Esophagus muscularis mucosa (tissue), 4 donors: ENCODE results near the gene UBL4B. TPM values are rescaled to one million over a fixed set of nuclear protein-coding genes. Genes with fewer than 3 reads are reported as not detected.

ENCODE experiments used
- DNase-seq: peaks from one replicate; pipeline ENCODE4 v3.0.0-alpha.2; 2017; ENCODE audit errors: extremely low spot score
- H3K27ac ChIP-seq, 4 donors: fragments of 200-600 bp; sonication (generic); replicated peaks in 1 of 4; 1 replicate in 3 of 4; 2 replicates in 1 of 4; pipeline ENCODE4 v1.5.1; 2016 to 2019; ENCODE audit warnings: mild to moderate bottlenecking in 1 of 4
- H3K27me3 ChIP-seq, 4 donors: fragments of 200-600 bp; sonication (generic); one replicate each; pipeline versions ENCODE4 v1.5.1 to v1.6.0; 2016 to 2019
- H3K36me3 ChIP-seq, 4 donors: fragments of 200-600 bp; sonication (generic); one replicate each; pipeline ENCODE4 v1.5.1; 2016 to 2019
- H3K4me1 ChIP-seq, 4 donors: fragments of 200-600 bp; sonication (generic); one replicate each; pipeline ENCODE4 v1.5.1; 2016 to 2019
- H3K4me3 ChIP-seq, 4 donors: fragments of 200-600 bp; sonication (generic); 1 replicate in 2 of 4; 2 replicates in 2 of 4; pipeline ENCODE4 v1.5.1; 2016 to 2019; ENCODE audit warnings: mild to moderate bottlenecking in 4 of 4, moderate library complexity in 1 of 4
- H3K9me3 ChIP-seq, 4 donors: fragments of 200-600 bp; sonication (generic); 1 replicate in 3 of 4; 2 replicates in 1 of 4; pipeline ENCODE4 v1.5.1; 2016 to 2019
- EP300 ChIP-seq: sonication (generic); formaldehyde crosslinking; IDR thresholded peaks from one replicate; pipeline ENCODE4 v1.6.1; 2017; ENCODE audit warnings: antibody characterized with exemption
- POLR2A ChIP-seq: fragments of 450-650 bp; IDR thresholded peaks from one replicate; pipeline ENCODE4 v1.6.1; 2017; ENCODE audit warnings: antibody characterized with exemption, moderate library complexity, mild to moderate bottlenecking, low read depth
- POLR2AphosphoS5 ChIP-seq, 2 donors: sonication (generic); formaldehyde crosslinking; IDR thresholded peaks; one replicate each; pipeline ENCODE4 v1.6.1; 2017; ENCODE audit warnings: antibody characterized with exemption in 2 of 2
- WGBS: methylation state at CpG from one replicate; pipeline ENCODE4 v1.1.5; 2018; 5-methylcytosine and 5-hydroxymethylcytosine counted together
- intact Hi-C: fragments of 100-400 bp; cut with DNase I; formaldehyde crosslinking; loops from one replicate; pipeline ENCODE4 v1.15.1; 2023
- total RNA-seq, 4 donors: library from RNA; depleted of rRNA; stranded (reverse); fragments of >200 nt; gene quantifications; one replicate each; pipeline versions ENCODE4 v1.1.0 to v1.2.1, GENCODE V29; 2016
- TF ChIP-seq, protein P1 (sequence below), 3 experiments: fragments of 200-600 bp in 2 of 3; fragments of 450-650 bp in 1 of 3; sonication (generic) in 2 of 3; IDR thresholded peaks; one replicate each; pipeline ENCODE4 v1.5.1; 2017 to 2019; ENCODE audit warnings: antibody characterized with exemption in 3 of 3, mild to moderate bottlenecking in 2 of 3, moderate library complexity in 1 of 3

UBL4B gene
- total RNA-seq, 4 donors from 2014 or later: not detected

DNA sequence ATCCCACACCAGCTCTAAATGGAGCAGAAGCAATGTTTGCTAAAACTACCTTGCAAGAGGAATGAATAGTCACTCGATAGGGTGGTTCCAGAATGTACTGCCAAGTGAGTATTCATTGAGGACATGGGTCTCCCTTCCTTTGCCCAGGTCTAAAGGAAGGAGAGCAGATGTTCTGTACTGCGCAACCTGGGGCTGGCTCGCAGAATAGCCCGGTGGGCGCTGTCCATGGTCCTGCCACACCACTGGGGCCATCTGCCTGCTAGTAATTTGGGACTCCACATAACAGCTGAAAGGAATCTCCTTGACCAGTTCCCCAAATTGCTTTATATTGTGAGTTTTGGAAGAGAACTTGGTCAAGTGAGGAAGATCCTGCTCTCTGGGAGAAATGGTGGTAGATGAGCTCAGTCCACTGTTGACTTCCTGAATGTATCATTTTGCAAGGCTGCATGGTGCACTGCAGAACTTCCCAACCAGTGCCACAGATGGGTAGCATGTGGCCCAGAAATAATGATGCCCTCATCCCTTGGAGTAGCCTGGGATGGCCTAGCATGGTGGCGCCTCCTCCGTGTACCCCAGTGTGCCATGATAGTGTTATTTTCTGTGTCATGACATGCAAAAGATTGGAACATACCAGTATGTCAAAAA lies 43.8 kb downstream of the UBL4B start:
- no peak overlapping the region for H3K27ac ChIP-seq
- H3K4me1 ChIP-seq: peaks cover 4 to 7% (median 5%) of the 10 kb centered on the region in 4 donors
- 29% methylated on average over 4 of the region's 7 CpGs for WGBS
- TF ChIP-seq, protein P1, sequence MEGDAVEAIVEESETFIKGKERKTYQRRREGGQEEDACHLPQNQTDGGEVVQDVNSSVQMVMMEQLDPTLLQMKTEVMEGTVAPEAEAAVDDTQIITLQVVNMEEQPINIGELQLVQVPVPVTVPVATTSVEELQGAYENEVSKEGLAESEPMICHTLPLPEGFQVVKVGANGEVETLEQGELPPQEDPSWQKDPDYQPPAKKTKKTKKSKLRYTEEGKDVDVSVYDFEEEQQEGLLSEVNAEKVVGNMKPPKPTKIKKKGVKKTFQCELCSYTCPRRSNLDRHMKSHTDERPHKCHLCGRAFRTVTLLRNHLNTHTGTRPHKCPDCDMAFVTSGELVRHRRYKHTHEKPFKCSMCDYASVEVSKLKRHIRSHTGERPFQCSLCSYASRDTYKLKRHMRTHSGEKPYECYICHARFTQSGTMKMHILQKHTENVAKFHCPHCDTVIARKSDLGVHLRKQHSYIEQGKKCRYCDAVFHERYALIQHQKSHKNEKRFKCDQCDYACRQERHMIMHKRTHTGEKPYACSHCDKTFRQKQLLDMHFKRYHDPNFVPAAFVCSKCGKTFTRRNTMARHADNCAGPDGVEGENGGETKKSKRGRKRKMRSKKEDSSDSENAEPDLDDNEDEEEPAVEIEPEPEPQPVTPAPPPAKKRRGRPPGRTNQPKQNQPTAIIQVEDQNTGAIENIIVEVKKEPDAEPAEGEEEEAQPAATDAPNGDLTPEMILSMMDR (IDR thresholded peaks at IDR 0.05): no peak
- TF ChIP-seq EP300: no peak
- TF ChIP-seq POLR2A: no peak
- no peak for TF ChIP-seq POLR2AphosphoS5 (IDR thresholded peaks at IDR 0.05)
- intact Hi-C loops: no loop called here
- DNase-seq: no peak
- H3K9me3 ChIP-seq: no peaks in the 10 kb centered on the region
- H3K36me3 ChIP-seq: no peaks in the 10 kb centered on the region
- H3K4me3 ChIP-seq: no peak overlapping the region
- peaks cover 0 to 65% (median 10%) of the 10 kb centered on the region in 4 donors for H3K27me3 ChIP-seq

DNA sequence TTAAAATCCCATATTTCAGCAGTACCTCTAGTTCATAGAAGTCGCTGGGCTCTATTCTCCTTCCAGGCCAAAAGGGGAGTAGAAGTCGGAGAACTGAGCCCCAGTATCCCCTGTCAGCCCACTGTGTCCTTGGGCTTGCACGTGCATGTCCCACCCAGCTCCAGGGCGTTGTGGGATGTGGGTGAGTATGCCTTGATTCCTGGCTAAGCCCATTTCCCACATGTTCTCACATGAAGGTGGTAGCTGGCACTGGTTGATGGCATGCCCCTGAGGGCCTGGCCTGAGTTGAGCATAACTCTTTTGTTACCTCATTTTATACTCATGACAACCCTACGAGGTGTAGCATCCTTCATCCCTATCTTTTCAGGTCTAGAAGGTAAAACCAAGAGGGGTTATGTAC lies 46.0 kb downstream of the UBL4B start:
- no peaks in the 10 kb centered on the region for H3K4me1 ChIP-seq
- H3K27me3 ChIP-seq: peaks cover 0 to 42% (median 2%) of the 10 kb centered on the region in 4 donors
- no peak overlapping the region for H3K4me3 ChIP-seq
- no peaks in the 10 kb centered on the region for H3K36me3 ChIP-seq
- no peak for DNase-seq
- no peaks in the 10 kb centered on the region for H3K9me3 ChIP-seq
- H3K27ac ChIP-seq: no peak overlapping the region
- intact Hi-C loops: no loop called here
- 73% methylated on average over 5 of the region's 5 CpGs for WGBS
- no peak for TF ChIP-seq EP300
- TF ChIP-seq, protein P1 (IDR thresholded peaks at IDR 0.05): no peak
- no peak for TF ChIP-seq POLR2A
- TF ChIP-seq POLR2AphosphoS5 (IDR thresholded peaks at IDR 0.05): no peak

DNA sequence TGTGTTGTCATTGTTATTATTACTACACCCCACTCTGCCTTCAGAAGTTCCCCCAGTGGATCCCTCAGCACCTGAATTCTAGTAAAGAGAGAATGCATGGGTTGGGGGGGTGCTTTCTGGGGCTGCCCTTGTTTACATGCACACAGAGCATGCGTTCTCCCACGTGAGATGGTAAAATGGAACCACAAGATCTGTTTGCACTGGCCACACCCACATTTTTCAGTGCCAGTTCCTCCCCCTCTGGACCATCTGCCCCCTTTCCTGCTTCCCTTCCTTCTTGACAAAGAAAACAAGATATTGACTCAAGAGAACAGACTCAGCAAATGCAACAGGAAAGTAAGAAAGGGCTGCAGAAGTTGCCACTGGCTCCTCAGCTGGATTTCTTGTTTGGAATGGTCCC lies 46.9 kb downstream of the UBL4B start:
- Histone ChIP-seq H3K27me3 (peaks cover 0 to 33% (median 2%) of the 10 kb centered on the region in 4 donors), H3K4me1 (no peaks in the 10 kb centered on the region), H3K27ac (no peak overlapping the region), H3K36me3 (no peaks in the 10 kb centered on the region), H3K4me3 (no peak overlapping the region), H3K9me3 (no peaks in the 10 kb centered on the region)
- no peak for DNase-seq
- intact Hi-C loops: no loop called here
- no peak for TF ChIP-seq POLR2A
- no peak for TF ChIP-seq EP300
- TF ChIP-seq, protein P1 (IDR thresholded peaks at IDR 0.05): no peak
- TF ChIP-seq POLR2AphosphoS5 (IDR thresholded peaks at IDR 0.05): no peak
- WGBS: 60% methylated on average over 2 of the region's 2 CpGs

DNA sequence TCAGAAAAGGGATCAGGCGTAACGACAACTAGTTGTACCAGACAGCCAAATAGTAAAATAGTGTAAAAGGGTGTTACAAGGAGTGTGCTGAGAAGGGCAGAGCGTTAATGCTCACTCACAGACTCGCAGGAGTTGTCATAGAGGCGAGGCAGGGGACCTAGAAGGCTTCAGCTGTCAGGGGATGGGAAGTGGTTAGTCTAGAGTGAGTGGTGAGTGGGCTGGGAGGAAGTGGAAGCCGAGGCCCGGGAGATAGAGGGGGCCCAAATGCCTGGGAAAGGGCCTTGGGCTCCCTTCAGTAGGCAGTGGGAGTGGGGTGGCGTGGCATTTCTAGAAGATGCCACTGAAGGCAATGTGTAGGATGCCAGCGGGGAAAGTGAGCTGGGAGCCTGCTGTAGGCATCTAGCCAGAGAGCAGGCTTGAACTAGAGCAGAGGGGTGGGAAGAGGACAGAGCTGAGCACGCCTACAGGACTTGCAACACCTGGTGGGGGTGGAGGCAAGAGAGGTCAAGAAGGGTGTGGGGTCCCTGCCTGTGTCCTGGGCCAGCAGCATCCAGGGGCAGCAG lies 48.4 kb downstream of the UBL4B start:
- no peak for DNase-seq
- Histone ChIP-seq H3K4me1 (no peaks in the 10 kb centered on the region), H3K4me3 (no peak overlapping the region), H3K9me3 (no peaks in the 10 kb centered on the region), H3K27me3 (peaks cover 0 to 18% (median 2%) of the 10 kb centered on the region in 4 donors), H3K27ac (no peak overlapping the region), H3K36me3 (no peaks in the 10 kb centered on the region)
- 78% methylated on average over 10 of the region's 10 CpGs for WGBS
- intact Hi-C loops: no loop called here
- TF ChIP-seq POLR2AphosphoS5 (IDR thresholded peaks at IDR 0.05): no peak
- no peak for TF ChIP-seq POLR2A
- no peak for TF ChIP-seq EP300
- TF ChIP-seq, protein P1 (IDR thresholded peaks at IDR 0.05): no peak
